H9 (cell line): ENCODE measurements around the gene TMEM30B. TPM values are rescaled to one million over a fixed set of nuclear protein-coding genes. Genes with fewer than 3 reads are reported as not detected.

ENCODE experiments used
- DNase-seq: peaks from one replicate; pipeline ENCODE4 v3.0.0-alpha.2; 2017
- H2AFZ ChIP-seq: one replicate; pipeline ENCODE4 v1.6.1; 2013; ENCODE audit warnings: mild to moderate bottlenecking, low read length, control low read depth, moderate library complexity
- H2AK5ac ChIP-seq: 2 replicates; pipeline ENCODE4 v1.6.1; 2013; ENCODE audit warnings: low read length, control low read depth, mixed read lengths; ENCODE audit not compliant: insufficient read length
- H2BK120ac ChIP-seq: one replicate; pipeline ENCODE4 v1.6.1; 2013; ENCODE audit warnings: low read depth, mild to moderate bottlenecking, low read length, control low read depth, inconsistent platforms; ENCODE audit not compliant: poor library complexity, severe bottlenecking
- H2BK12ac ChIP-seq: 2 replicates; pipeline ENCODE4 v1.6.1; 2013; ENCODE audit warnings: low read length, control low read depth, mixed read lengths, low read depth; ENCODE audit not compliant: insufficient read length
- H2BK15ac ChIP-seq: 2 replicates; pipeline ENCODE4 v1.6.1; 2013; ENCODE audit warnings: low read depth, low read length, control low read depth
- H2BK20ac ChIP-seq: one replicate; pipeline ENCODE4 v1.6.1; 2013; ENCODE audit warnings: low read depth, mild to moderate bottlenecking, low read length, control low read depth, inconsistent platforms; ENCODE audit not compliant: poor library complexity, severe bottlenecking
- H2BK5ac ChIP-seq: 2 replicates; pipeline ENCODE4 v1.6.1; 2013; ENCODE audit warnings: low read length, control low read depth, mixed read lengths; ENCODE audit not compliant: insufficient read length
- H3K14ac ChIP-seq: 2 replicates; pipeline ENCODE4 v1.6.1; 2013; ENCODE audit warnings: low read length, control low read depth; ENCODE audit not compliant: insufficient read depth
- H3K18ac ChIP-seq: 2 replicates; pipeline ENCODE4 v1.6.1; 2013; ENCODE audit warnings: low read depth, mild to moderate bottlenecking, mixed read lengths, low read length, control low read depth; ENCODE audit not compliant: insufficient read length
- H3K23ac ChIP-seq: 2 replicates; pipeline ENCODE4 v1.6.1; 2013; ENCODE audit warnings: low read length, control low read depth, mixed read lengths, low read depth; ENCODE audit not compliant: insufficient read length
- H3K23me2 ChIP-seq: 2 replicates; pipeline ENCODE4 v1.6.1; 2013; ENCODE audit warnings: low read depth, mild to moderate bottlenecking, mixed read lengths, low read length, control low read depth; ENCODE audit not compliant: insufficient read length, poor library complexity, severe bottlenecking
- H3K27ac ChIP-seq: 2 replicates; pipeline ENCODE4 v1.5.1; 2013; ENCODE audit warnings: low read length, control low read depth, mixed read lengths, low read depth; ENCODE audit not compliant: insufficient read length
- H3K27me3 ChIP-seq: 2 replicates; pipeline ENCODE4 v1.6.1; 2013; ENCODE audit warnings: low read length, control low read depth, inconsistent platforms; ENCODE audit not compliant: insufficient read depth
- H3K4ac ChIP-seq: 2 replicates; pipeline ENCODE4 v1.6.1; 2013; ENCODE audit warnings: low read depth, mild to moderate bottlenecking, control low read depth, inconsistent platforms, low read length, moderate library complexity
- H3K4me1 ChIP-seq: 2 replicates; pipeline ENCODE4 v1.6.1; 2013; ENCODE audit warnings: low read length, control low read depth, inconsistent platforms; ENCODE audit not compliant: insufficient read depth
- H3K4me2 ChIP-seq: 2 replicates; pipeline ENCODE4 v1.6.1; 2013; ENCODE audit warnings: low read length, control low read depth, mixed read lengths; ENCODE audit not compliant: insufficient read length, insufficient read depth
- H3K56ac ChIP-seq: 2 replicates; pipeline ENCODE4 v1.6.1; 2013; ENCODE audit warnings: low read depth, mild to moderate bottlenecking, mixed read lengths, low read length, control low read depth; ENCODE audit not compliant: insufficient read length
- H3K79me1 ChIP-seq: 2 replicates; pipeline ENCODE4 v1.6.1; 2013; ENCODE audit warnings: low read depth, mild to moderate bottlenecking, moderate library complexity, low read length, control low read depth, inconsistent platforms; ENCODE audit not compliant: insufficient read depth, poor library complexity, severe bottlenecking
- H3K79me2 ChIP-seq: 2 replicates; pipeline ENCODE4 v1.6.1; 2013; ENCODE audit warnings: low read length, control low read depth, inconsistent platforms; ENCODE audit not compliant: insufficient read depth
- H3K9ac ChIP-seq: 2 replicates; pipeline ENCODE4 v1.6.1; 2013; ENCODE audit warnings: low read length, control low read depth, mixed read lengths; ENCODE audit not compliant: insufficient read length; ENCODE audit errors: extremely low read depth
- H3K9me3 ChIP-seq: one replicate; pipeline ENCODE4 v1.6.1; 2013; ENCODE audit warnings: low read depth, low read length, inconsistent platforms; ENCODE audit not compliant: control insufficient read depth
- H3T11ph ChIP-seq: one replicate; pipeline ENCODE4 v1.6.1; 2013; ENCODE audit warnings: mild to moderate bottlenecking, low read length, control low read depth, inconsistent platforms
- H4K20me1 ChIP-seq: one replicate; pipeline ENCODE4 v1.6.1; 2013; ENCODE audit not compliant: control insufficient read depth, insufficient read length, insufficient read depth
- H4K5ac ChIP-seq: 2 replicates; pipeline ENCODE4 v1.6.1; 2013; ENCODE audit warnings: low read depth, mild to moderate bottlenecking, mixed read lengths, low read length, control low read depth; ENCODE audit not compliant: insufficient read length
- H4K8ac ChIP-seq: replicated peaks from 2 replicates; pipeline ENCODE4 v1.6.1; 2013; ENCODE audit warnings: low read length, control low read depth, mixed read lengths, low read depth; ENCODE audit not compliant: insufficient read length
- H4K91ac ChIP-seq: 2 replicates; pipeline ENCODE4 v1.6.1; 2013; ENCODE audit warnings: low read depth, mild to moderate bottlenecking, moderate library complexity, mixed read lengths, low read length, control low read depth; ENCODE audit not compliant: insufficient read length
- H3K27ac Mint-ChIP-seq, 3 experiments: 2 replicates in 2 of 3; 3 replicates in 1 of 3; pipeline ENCODE4 v1.8.0; 2020 to 2021; ENCODE audit warnings: mixed read lengths in 3 of 3, mild to moderate bottlenecking in 1 of 3, moderate library complexity in 1 of 3
- H3K27me3 Mint-ChIP-seq: 2 replicates; pipeline ENCODE4 v1.8.0; 2021; ENCODE audit warnings: low read depth, mild to moderate bottlenecking, moderate library complexity, mixed read lengths
- H3K36me3 Mint-ChIP-seq, 3 experiments: 2 replicates in 2 of 3; 3 replicates in 1 of 3; pipeline ENCODE4 v1.8.0; 2020 to 2021; ENCODE audit warnings: low read depth in 3 of 3, mixed read lengths in 3 of 3; ENCODE audit not compliant: insufficient read depth in 1 of 3
- H3K4me1 Mint-ChIP-seq, 2 experiments: 2 replicates each; pipeline ENCODE4 v1.8.0; 2020; ENCODE audit warnings: mixed read lengths in 2 of 2
- H3K4me3 Mint-ChIP-seq, 2 experiments: 2 replicates in 1 of 2; 3 replicates in 1 of 2; pipeline ENCODE4 v1.8.0; 2020 to 2021; ENCODE audit warnings: mild to moderate bottlenecking in 2 of 2, mixed read lengths in 2 of 2, moderate library complexity in 1 of 2
- H3K9me3 Mint-ChIP-seq, 2 experiments: 2 replicates in 1 of 2; 3 replicates in 1 of 2; pipeline ENCODE4 v1.8.0; 2020; ENCODE audit warnings: mild to moderate bottlenecking in 2 of 2, mixed read lengths in 2 of 2, moderate library complexity in 1 of 2
- CTCF ChIP-seq: fragments of 200-600 bp; sonication (generic); conservative IDR thresholded peaks from 3 replicates; pipeline ENCODE4 v1.8.0; 2021; ENCODE audit warnings: antibody characterized with exemption, mild to moderate bottlenecking
- WGBS: extraction: QIAGEN DNeasy Blood & Tissue Kit; methylation state at CpG from one replicate; pipeline ENCODE4 v1.1.7; 2013; ENCODE audit warnings: missing lambda C conversion rate, low lambda C conversion rate, mixed read lengths; ENCODE audit not compliant: insufficient read length; ENCODE audit errors: extremely low coverage; 5-methylcytosine and 5-hydroxymethylcytosine counted together
- total RNA-seq: library from RNA; stranded (reverse); gene quantifications from 2 replicates; pipeline ENCODE4 v1.2.1, GENCODE V29; 2021

Gene TMEM30B
- total RNA-seq, 1 experiment from 2014 or later = 12.2 TPM

- TF ChIP-seq CTCF = no peak
- Histone ChIP-seq H3K23me2 (no peaks in the 10 kb centered on the region), H2AK5ac (no peak overlapping the region), H2BK5ac (no peak overlapping the region), H3K9ac (no peak overlapping the region), H3K4me1 (peaks cover 8% of the 10 kb centered on the region; the same call in 1 of the 2 replicates), H2BK120ac (no peak overlapping the region), H3K23ac (no peak overlapping the region), H2AFZ (no peak overlapping the region), H3K4ac (no peak overlapping the region), H3K14ac (no peak overlapping the region), H3K79me2 (no peaks in the 10 kb centered on the region), H3K18ac (no peak overlapping the region), H4K91ac (no peak overlapping the region), H3K79me1 (no peaks in the 10 kb centered on the region), H2BK15ac (no peak overlapping the region), H4K8ac (no peak overlapping the region), H3K56ac (no peak overlapping the region), H4K20me1 (no peaks in the 10 kb centered on the region), H3K9me3 (no peaks in the 10 kb centered on the region), H3T11ph (no peak overlapping the region), H3K27me3 (no peaks in the 10 kb centered on the region), H3K4me2 (no peak overlapping the region), H2BK20ac (no peak overlapping the region), H4K5ac (no peak overlapping the region), H2BK12ac (no peak overlapping the region), H3K27ac (no peak overlapping the region)
- no CpG with 5 or more reads among the region's 3 CpGs for WGBS
- Mint-ChIP-seq H3K27me3 (no peaks in the 10 kb centered on the region), H3K4me1 (peaks cover 34 to 39% of the 10 kb centered on the region in 2 experiments), H3K27ac (no peak overlapping the region), H3K36me3 (peaks cover 0 to 2% (median 0%) of the 10 kb centered on the region in 3 experiments; a peak in 2 of 7 replicates), H3K9me3 (no peaks in the 10 kb centered on the region), H3K4me3 (no peak overlapping the region)
- DNase-seq = no peak
These were observed 47.6 kb downstream of the TMEM30B start for GRCh38 chr14:61233436-61233956.
